MCF 10A (cell line): ENCODE results near the gene KLHDC4. TPM values are rescaled to one million over a fixed set of nuclear protein-coding genes. Genes with fewer than 3 reads are reported as not detected.

Experiments
- BruUV-seq: library from RNA; stranded (reverse); fragments of 400-500 nt; replicated peaks from 2 replicates; lab custom pipeline; 2021; lab: Mats Ljungman, UMichigan
- CTCF ChIA-PET: fragments of 300-600 bp; sonication (Branson Sonifier 250); formaldehyde crosslinking; extraction: SDS; loops from one replicate; lab custom pipeline; 2021; ENCODE audit warnings: antibody characterized with exemption, inconsistent platforms; lab: Yijun Ruan, JAX
- POLR2A ChIA-PET: fragments of 300-600, 350-650 bp; sonication (Branson Sonifier 250); formaldehyde crosslinking; extraction: SDS; loops from one replicate; lab custom pipeline; 2020; ENCODE audit warnings: antibody characterized with exemption, inconsistent platforms; lab: Yijun Ruan, JAX
- DNase-seq: peaks from one replicate; pipeline ENCODE4 v3.0.0-alpha.2; 2018; ENCODE audit not compliant: unreplicated experiment
- H3K27ac Mint-ChIP-seq: one replicate; pipeline ENCODE4 v1.8.0; 2022; ENCODE audit warnings: mild to moderate bottlenecking, low read depth, mixed read lengths; ENCODE audit not compliant: unreplicated experiment
- H3K27me3 Mint-ChIP-seq: one replicate; pipeline ENCODE4 v1.8.0; 2022; ENCODE audit warnings: mixed read lengths; ENCODE audit not compliant: insufficient read depth, unreplicated experiment
- H3K36me3 Mint-ChIP-seq: one replicate; pipeline ENCODE4 v1.8.0; 2022; ENCODE audit warnings: mild to moderate bottlenecking, moderate library complexity, mixed read lengths; ENCODE audit not compliant: insufficient read depth, unreplicated experiment
- H3K4me1 Mint-ChIP-seq: one replicate; pipeline ENCODE4 v1.8.0; 2022; ENCODE audit warnings: mixed read lengths; ENCODE audit not compliant: insufficient read depth, unreplicated experiment
- H3K4me3 Mint-ChIP-seq: one replicate; pipeline ENCODE4 v1.8.0; 2022; ENCODE audit warnings: mild to moderate bottlenecking, moderate library complexity, mixed read lengths; ENCODE audit not compliant: unreplicated experiment
- H3K9me3 Mint-ChIP-seq: one replicate; pipeline ENCODE4 v1.8.0; 2022; ENCODE audit warnings: mixed read lengths; ENCODE audit not compliant: unreplicated experiment
- intact Hi-C: fragments of 100-400 bp; cut with micrococcal nuclease; formaldehyde crosslinking; loops from 2 replicates; pipeline ENCODE4 v1.14.1; 2022
- total RNA-seq: library from RNA; stranded (reverse); gene quantifications from 2 replicates; pipeline ENCODE4 v1.2.3, GENCODE V29; 2022
- TF ChIP-seq, protein P1 (sequence below): fragments of 200-600 bp; IDR thresholded peaks from one replicate; pipeline ENCODE4 v1.8.0; 2022; ENCODE audit warnings: antibody characterized with exemption, mild to moderate bottlenecking; ENCODE audit not compliant: unreplicated experiment

The KLHDC4 gene
- total RNA-seq, 1 experiment from 2014 or later = 106 TPM

DNA sequence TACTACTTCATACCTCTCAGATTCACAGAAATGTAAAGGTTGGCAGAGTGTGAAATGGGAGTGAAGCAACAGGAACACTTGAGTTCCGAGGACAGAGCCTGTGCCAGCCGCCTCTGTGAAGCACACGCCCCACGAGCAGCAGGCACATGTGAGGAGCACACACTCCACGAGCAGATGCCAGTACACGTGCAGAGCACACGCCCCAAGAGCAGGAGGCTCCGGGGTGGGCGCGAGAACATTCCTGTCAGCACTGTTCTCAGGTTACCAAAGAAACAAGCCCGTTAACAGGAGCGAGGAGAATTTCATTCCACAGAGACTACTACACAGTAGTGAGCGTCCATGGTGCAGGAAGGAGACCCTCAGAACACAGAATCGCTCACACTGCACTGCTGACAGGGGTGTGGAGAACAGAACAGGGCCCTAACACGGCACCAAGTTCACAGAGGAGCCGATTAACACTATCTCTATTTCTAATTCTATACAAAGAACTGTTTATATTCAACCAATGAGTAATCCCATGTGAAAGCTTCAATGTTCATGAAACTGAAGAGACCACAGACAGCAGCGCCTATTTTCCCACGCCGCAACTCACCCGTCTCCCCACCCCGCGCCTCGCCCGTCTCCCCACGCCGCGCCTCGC, 40.1 kb downstream of the KLHDC4 start:
- intact Hi-C loops = no loop called here
- CTCF ChIA-PET = no interaction called here
- Mint-ChIP-seq H3K4me3 (no peak overlapping the region), H3K9me3 (no peaks in the 10 kb centered on the region), H3K27me3 (no peaks in the 10 kb centered on the region), H3K4me1 (no peaks in the 10 kb centered on the region), H3K27ac (no peak overlapping the region), H3K36me3 (peaks cover 81% of the 10 kb centered on the region)
- POLR2A ChIA-PET = no interaction called here
- TF ChIP-seq, protein P1, sequence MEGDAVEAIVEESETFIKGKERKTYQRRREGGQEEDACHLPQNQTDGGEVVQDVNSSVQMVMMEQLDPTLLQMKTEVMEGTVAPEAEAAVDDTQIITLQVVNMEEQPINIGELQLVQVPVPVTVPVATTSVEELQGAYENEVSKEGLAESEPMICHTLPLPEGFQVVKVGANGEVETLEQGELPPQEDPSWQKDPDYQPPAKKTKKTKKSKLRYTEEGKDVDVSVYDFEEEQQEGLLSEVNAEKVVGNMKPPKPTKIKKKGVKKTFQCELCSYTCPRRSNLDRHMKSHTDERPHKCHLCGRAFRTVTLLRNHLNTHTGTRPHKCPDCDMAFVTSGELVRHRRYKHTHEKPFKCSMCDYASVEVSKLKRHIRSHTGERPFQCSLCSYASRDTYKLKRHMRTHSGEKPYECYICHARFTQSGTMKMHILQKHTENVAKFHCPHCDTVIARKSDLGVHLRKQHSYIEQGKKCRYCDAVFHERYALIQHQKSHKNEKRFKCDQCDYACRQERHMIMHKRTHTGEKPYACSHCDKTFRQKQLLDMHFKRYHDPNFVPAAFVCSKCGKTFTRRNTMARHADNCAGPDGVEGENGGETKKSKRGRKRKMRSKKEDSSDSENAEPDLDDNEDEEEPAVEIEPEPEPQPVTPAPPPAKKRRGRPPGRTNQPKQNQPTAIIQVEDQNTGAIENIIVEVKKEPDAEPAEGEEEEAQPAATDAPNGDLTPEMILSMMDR = no peak
- DNase-seq = no peak
- BruUV-seq = no TSS peak

DNA sequence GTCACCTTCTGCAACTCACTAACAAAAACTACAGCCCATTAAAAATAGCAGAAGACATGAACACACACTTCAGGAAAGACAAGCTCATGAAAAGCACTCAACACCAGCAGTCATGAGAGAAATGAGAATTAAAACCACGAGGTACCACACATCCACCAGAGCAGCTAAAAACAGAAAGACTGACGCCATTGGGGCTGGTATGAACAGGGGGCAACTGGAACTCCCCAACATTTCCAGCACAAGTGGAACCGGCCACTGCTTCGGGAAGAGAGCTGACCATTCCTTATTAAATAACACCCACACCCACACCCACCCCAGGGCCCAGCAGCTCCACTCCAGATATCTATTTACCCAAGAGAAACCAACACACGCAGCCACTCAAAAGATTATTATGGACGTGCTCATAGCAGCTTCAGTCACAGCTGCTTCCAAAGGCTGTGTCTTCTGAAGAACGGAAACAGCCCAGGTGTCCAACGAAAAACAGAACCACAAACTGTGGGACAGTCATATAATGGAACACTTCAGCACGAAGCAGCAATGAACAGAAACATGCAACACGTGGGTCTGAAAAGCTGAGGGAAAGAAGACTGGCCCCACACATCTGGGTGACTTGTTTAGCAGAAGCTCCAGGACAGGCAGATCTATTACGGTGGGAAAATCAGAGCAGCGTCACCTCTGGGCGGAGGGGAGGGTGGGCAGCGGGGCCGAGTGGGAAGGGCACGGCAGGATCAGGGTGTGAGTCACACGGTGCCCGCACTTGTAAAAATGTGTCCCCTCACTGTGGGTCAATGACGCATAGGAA, 41.1 kb downstream of the KLHDC4 start:
- Mint-ChIP-seq H3K4me3 (no peak overlapping the region), H3K36me3 (peaks cover 73% of the 10 kb centered on the region), H3K4me1 (no peaks in the 10 kb centered on the region), H3K9me3 (no peaks in the 10 kb centered on the region), H3K27ac (no peak overlapping the region), H3K27me3 (no peaks in the 10 kb centered on the region)
- intact Hi-C loops = no loop called here
- POLR2A ChIA-PET = interaction anchor here (0.6 to 1.2 kb wide), 2 partner anchors 9 to 1131 kb away, joined by 3 read pairs; no protein-coding TSS in a partner anchor
- TF ChIP-seq, protein P1 = no peak
- DNase-seq = no peak
- CTCF ChIA-PET = interaction anchor here (0.6 to 1.4 kb wide), 2 partner anchors 9 to 44 kb away, joined by 3 to 6 read pairs; no protein-coding TSS in a partner anchor
- BruUV-seq = no TSS peak

- no TSS peak for BruUV-seq
- Mint-ChIP-seq H3K4me3 (no peak overlapping the region), H3K4me1 (no peaks in the 10 kb centered on the region), H3K9me3 (no peaks in the 10 kb centered on the region), H3K36me3 (peaks cover 71% of the 10 kb centered on the region), H3K27ac (no peak overlapping the region), H3K27me3 (no peaks in the 10 kb centered on the region)
- peak; percentile 12 for DNase-seq
- TF ChIP-seq, protein P1 = no peak
- ChIA-PET POLR2A (no interaction called here), CTCF (interaction anchor here (1.4 kb wide), 1 partner anchor 45 kb away, joined by 6 read pairs; no protein-coding TSS in a partner anchor)
- intact Hi-C loops = no loop called here
Observed at GRCh38 chr16:87723226-87723623, 42.6 kb downstream of the KLHDC4 start.

DNA sequence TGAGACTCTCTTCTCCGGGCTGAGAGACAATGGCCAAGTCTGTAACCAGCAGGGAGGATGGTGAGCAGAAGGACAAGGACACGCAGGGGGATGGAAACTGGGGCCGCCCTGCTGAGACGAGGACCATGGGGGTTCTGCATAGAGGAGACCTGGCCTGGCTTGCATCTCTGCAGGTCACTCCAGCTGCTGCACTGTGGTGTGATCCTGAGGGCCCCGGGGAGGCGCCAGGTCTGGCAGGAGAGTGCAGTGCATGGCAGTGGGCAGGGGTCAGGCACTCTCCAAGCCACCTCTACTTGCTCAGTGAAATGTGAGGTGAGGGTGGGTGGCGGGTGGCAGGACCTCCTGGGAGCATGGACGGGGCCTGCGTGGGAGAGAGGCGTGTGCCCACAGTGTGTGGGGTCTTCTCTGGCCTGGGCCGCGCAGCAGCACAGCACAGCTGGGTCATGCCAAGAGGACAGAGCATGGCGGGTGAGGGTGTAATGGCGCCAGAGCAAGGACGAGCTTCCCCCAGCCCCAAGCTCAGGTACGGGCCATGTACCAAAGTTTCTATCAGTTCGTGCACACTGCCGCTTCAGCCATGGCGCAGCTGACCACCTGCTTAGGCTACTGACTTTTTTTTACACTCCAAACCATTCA, 43.1 kb downstream of the KLHDC4 start:
- POLR2A ChIA-PET = no interaction called here
- Mint-ChIP-seq H3K36me3 (peaks cover 69% of the 10 kb centered on the region), H3K27me3 (no peaks in the 10 kb centered on the region), H3K9me3 (no peaks in the 10 kb centered on the region), H3K4me3 (no peak overlapping the region), H3K27ac (no peak overlapping the region), H3K4me1 (no peaks in the 10 kb centered on the region)
- TF ChIP-seq, protein P1 = no peak
- CTCF ChIA-PET = interaction anchor here (1.4 kb wide), 1 partner anchor 46 kb away, joined by 6 read pairs; no protein-coding TSS in a partner anchor
- BruUV-seq = no TSS peak
- DNase-seq = no peak
- intact Hi-C loops = no loop called here
